COLO668 (cell line): Measurements from ENCODE around the gene RAB1A.

Experiments used
- DNase-seq: peaks from one replicate; lab custom pipeline; 2025; ENCODE audit not compliant: unreplicated experiment; lab: John Stamatoyannopoulos, UW

RAB1A gene

GRCh38 chr2:65039640-65040039 lies 90.3 kb downstream of the RAB1A start:
- DNase-seq = no peak

GRCh38 chr2:65037178-65037577 lies 92.7 kb downstream of the RAB1A start:
- no peak for DNase-seq
